ENCODE data around the gene ABCD2.

The ABCD2 gene

DNA sequence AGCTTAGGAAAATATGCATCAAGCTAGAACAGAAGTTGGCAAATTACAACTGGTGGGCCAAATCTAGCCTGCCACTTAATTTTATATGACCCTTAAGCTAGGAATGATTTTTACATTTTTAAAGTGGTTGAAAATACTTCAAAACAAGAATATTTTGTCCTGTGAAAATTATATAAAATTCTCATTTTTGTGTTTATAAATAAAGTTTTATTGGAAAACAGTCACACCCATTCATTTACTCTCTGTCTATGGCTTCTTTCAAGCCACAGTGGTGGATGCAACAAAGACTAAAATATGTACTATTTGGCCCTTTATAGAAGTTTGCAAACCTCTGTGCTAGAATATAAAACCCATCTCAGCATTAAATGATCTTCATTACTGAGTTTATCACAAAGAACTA lies 2.1 kb upstream of the ABCD2 start:
- H3F3A ChIP-seq (ENCODE audit: low read depth), result no peaks in the 10 kb centered on the region
- H3K36me3 ChIP-seq (ENCODE audit: insufficient read depth, low read length), result no peaks in the 10 kb centered on the region
- H3K4me1 ChIP-seq (ENCODE audit: insufficient read depth, low read length, poor library complexity, severe bottlenecking), result peaks cover 18% of the 10 kb centered on the region
- TF ChIP-seq EZH2phosphoT487 (IDR thresholded peaks at IDR 0.05; ENCODE audit: borderline replicate concordance), result no peak
- TF ChIP-seq, protein P1, sequence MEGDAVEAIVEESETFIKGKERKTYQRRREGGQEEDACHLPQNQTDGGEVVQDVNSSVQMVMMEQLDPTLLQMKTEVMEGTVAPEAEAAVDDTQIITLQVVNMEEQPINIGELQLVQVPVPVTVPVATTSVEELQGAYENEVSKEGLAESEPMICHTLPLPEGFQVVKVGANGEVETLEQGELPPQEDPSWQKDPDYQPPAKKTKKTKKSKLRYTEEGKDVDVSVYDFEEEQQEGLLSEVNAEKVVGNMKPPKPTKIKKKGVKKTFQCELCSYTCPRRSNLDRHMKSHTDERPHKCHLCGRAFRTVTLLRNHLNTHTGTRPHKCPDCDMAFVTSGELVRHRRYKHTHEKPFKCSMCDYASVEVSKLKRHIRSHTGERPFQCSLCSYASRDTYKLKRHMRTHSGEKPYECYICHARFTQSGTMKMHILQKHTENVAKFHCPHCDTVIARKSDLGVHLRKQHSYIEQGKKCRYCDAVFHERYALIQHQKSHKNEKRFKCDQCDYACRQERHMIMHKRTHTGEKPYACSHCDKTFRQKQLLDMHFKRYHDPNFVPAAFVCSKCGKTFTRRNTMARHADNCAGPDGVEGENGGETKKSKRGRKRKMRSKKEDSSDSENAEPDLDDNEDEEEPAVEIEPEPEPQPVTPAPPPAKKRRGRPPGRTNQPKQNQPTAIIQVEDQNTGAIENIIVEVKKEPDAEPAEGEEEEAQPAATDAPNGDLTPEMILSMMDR (conservative IDR thresholded peaks at IDR 0.05; ENCODE audit: low read length), result no peak
- no peaks in the 10 kb centered on the region for H3K27me3 ChIP-seq (ENCODE audit: insufficient read depth, low read length, poor library complexity, severe bottlenecking)
- no peak overlapping the region for H3K4me2 ChIP-seq (ENCODE audit: low read depth, low read length, poor library complexity, severe bottlenecking)
- H3K9ac ChIP-seq (ENCODE audit: low read depth, low read length, poor library complexity, severe bottlenecking), result no peak overlapping the region
- H3K9me2 ChIP-seq (replicated peaks; ENCODE audit: low read depth, low read length), result no peaks in the 10 kb centered on the region
- H2AFZ ChIP-seq (ENCODE audit: low read length), result peak overlapping the region; percentile 89; the same call in 1 of the 2 replicates
- H3K9me3 ChIP-seq (ENCODE audit: insufficient read depth, low read depth, low read length), result no peaks in the 10 kb centered on the region
- no peak overlapping the region for H3K4me3 ChIP-seq (ENCODE audit: low read length, poor library complexity, severe bottlenecking)
- no peaks in the 10 kb centered on the region for H4K20me1 ChIP-seq (ENCODE audit: insufficient read depth, low read length, poor library complexity, severe bottlenecking)
- no peaks in the 10 kb centered on the region for H3K79me2 ChIP-seq (ENCODE audit: insufficient read depth, low read length)

DNA sequence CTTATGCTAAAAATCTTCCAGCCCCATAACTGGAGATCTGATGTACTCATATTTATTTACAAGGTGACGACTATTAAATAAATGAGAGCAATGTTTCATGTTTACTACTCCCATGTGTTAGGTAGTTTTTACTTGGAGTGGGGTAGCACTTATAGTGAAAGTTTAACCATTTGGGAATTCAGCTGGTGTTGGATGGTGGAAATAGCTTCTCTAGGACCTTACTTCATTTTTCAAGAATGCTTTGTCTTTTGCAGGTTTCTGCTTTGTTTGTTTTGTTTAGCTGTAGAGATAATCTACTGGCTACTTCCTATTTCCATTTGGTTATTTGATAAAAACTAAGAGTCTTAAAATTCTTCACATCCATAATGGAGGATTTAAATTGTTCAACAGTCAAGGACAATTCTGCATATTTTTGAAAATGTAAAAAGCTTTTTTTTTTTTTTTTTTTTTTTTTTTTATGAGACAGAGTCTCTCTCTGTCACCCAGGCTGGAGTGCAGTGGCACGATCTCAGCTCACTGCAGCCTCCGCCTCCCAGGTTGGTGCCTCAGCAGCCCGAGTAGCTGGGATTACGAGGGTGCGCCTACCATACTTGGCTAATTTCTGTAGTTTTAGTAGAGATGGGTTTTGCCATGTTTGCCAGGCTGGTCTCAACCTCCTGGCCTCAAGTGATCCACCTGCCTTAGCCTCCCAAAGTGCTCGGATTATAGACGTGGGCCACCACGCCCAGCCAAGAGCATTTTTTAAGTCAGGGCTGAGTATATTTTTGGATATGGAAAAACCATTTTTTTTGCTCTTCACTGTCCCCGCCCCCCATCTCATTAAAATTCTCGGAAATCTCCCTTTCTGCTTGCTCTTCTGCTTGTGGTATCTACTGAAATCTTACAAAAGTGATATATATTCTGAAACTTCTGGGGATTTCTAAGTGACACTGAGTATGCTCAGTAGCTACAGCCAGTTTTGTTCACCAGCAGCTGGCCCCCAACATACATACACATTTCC lies 1.4 kb upstream of the ABCD2 start:
- Histone ChIP-seq H2AFZ (ENCODE audit: low read length) (peak overlapping the region; percentile 89), H3K4me2 (ENCODE audit: low read depth, low read length, poor library complexity, severe bottlenecking) (peak overlapping the region; percentile 98), H3K4me1 (ENCODE audit: insufficient read depth, low read length, poor library complexity, severe bottlenecking) (peaks cover 25% of the 10 kb centered on the region), H3F3A (ENCODE audit: low read depth) (no peaks in the 10 kb centered on the region), H4K20me1 (ENCODE audit: insufficient read depth, low read length, poor library complexity, severe bottlenecking) (no peaks in the 10 kb centered on the region), H3K9me3 (ENCODE audit: insufficient read depth, low read depth, low read length) (no peaks in the 10 kb centered on the region), H3K4me3 (ENCODE audit: low read length, poor library complexity, severe bottlenecking) (peak overlapping the region; percentile 77), H3K79me2 (ENCODE audit: insufficient read depth, low read length) (no peaks in the 10 kb centered on the region), H3K9ac (ENCODE audit: low read depth, low read length, poor library complexity, severe bottlenecking) (peak overlapping the region; percentile 75), H3K27me3 (ENCODE audit: insufficient read depth, low read length, poor library complexity, severe bottlenecking) (no peaks in the 10 kb centered on the region), H3K36me3 (ENCODE audit: insufficient read depth, low read length) (no peaks in the 10 kb centered on the region), H3K9me2 (replicated peaks; ENCODE audit: low read depth, low read length) (no peaks in the 10 kb centered on the region)
- TF ChIP-seq, protein P1 (conservative IDR thresholded peaks at IDR 0.05; ENCODE audit: low read length), result no peak
- no peak for TF ChIP-seq EZH2phosphoT487 (IDR thresholded peaks at IDR 0.05; ENCODE audit: borderline replicate concordance)

DNA sequence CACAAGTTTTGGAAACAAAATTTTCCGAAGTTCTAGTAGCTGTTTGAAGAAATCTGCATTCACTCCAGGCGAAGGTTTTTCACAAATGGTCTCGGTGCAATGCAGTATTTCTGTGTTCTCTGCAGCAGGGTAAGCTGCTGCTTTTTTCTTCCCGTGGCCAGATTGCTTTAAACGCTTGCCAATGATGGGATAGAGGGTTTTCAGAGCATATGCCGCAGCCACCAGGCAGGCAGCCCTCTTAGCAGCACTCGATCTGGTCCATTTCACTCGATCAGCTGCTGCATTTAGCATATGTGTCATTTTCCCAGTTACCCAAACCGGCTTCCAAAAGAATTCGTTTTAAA lies 315 bp downstream of the ABCD2 start:
- TF ChIP-seq, protein P1 (conservative IDR thresholded peaks at IDR 0.05; ENCODE audit: low read length), result no peak
- TF ChIP-seq EZH2phosphoT487 (IDR thresholded peaks at IDR 0.05; ENCODE audit: borderline replicate concordance), result no peak
- H3K27me3 ChIP-seq (ENCODE audit: insufficient read depth, low read length, poor library complexity, severe bottlenecking), result no peaks in the 10 kb centered on the region
- H3K9ac ChIP-seq (ENCODE audit: low read depth, low read length, poor library complexity, severe bottlenecking), result peak overlapping the region; percentile 75
- peak overlapping the region; percentile 98 for H3K4me2 ChIP-seq (ENCODE audit: low read depth, low read length, poor library complexity, severe bottlenecking)
- H3F3A ChIP-seq (ENCODE audit: low read depth), result no peaks in the 10 kb centered on the region
- peaks cover 26% of the 10 kb centered on the region for H3K4me1 ChIP-seq (ENCODE audit: insufficient read depth, low read length, poor library complexity, severe bottlenecking)
- H3K36me3 ChIP-seq (ENCODE audit: insufficient read depth, low read length), result no peaks in the 10 kb centered on the region
- peak overlapping the region; percentile 89 for H2AFZ ChIP-seq (ENCODE audit: low read length)
- H4K20me1 ChIP-seq (ENCODE audit: insufficient read depth, low read length, poor library complexity, severe bottlenecking), result no peaks in the 10 kb centered on the region
- peak overlapping the region; percentile 77 for H3K4me3 ChIP-seq (ENCODE audit: low read length, poor library complexity, severe bottlenecking)
- H3K9me3 ChIP-seq (ENCODE audit: insufficient read depth, low read depth, low read length), result no peaks in the 10 kb centered on the region
- H3K79me2 ChIP-seq (ENCODE audit: insufficient read depth, low read length), result no peaks in the 10 kb centered on the region
- no peaks in the 10 kb centered on the region for H3K9me2 ChIP-seq (replicated peaks; ENCODE audit: low read depth, low read length)

Data from Loucy (cell line).